HAP-1 (cell line): Measurements from ENCODE around the gene MESD.

Source experiments
- DNase-seq, 2 experiments: peaks; one replicate each; pipeline ENCODE4 v3.0.0-alpha.2; 2016 to 2020; ENCODE audit warnings: low spot score in 2 of 2
- H3K27me3 ChIP-seq: fragments of 250-450 bp; sonication (Bioruptor Pico); 2 replicates; pipeline ENCODE4 v1.5.1; 2020; ENCODE audit warnings: low read depth, mild to moderate bottlenecking, moderate library complexity
- H3K36me3 ChIP-seq: fragments of 250-450 bp; sonication (Bioruptor Pico); replicated peaks from 2 replicates; pipeline ENCODE4 v1.5.1; 2020; ENCODE audit warnings: mild to moderate bottlenecking
- H3K4me1 ChIP-seq: fragments of 250-450 bp; sonication (Bioruptor Pico); 2 replicates; pipeline ENCODE4 v1.5.1; 2020; ENCODE audit warnings: mild to moderate bottlenecking
- H3K4me3 ChIP-seq: fragments of 250-450 bp; sonication (Bioruptor Pico); 2 replicates; pipeline ENCODE4 v1.5.1; 2020; ENCODE audit warnings: mild to moderate bottlenecking, moderate library complexity
- H3K9me3 ChIP-seq: fragments of 250-450 bp; sonication (Bioruptor Pico); 2 replicates; pipeline ENCODE4 v1.5.1; 2020; ENCODE audit warnings: mild to moderate bottlenecking, moderate library complexity
- in situ Hi-C: fragments of 300-500 bp; cut with MboI; formaldehyde crosslinking; loops from 3 replicates; pipeline ENCODE4 v1.14.3; 2020; ENCODE audit warnings: low sequenced_read_pairs, inconsistent platforms, mixed read lengths

The MESD gene

GRCh38 chr15:80929225-80929624 lies 60.4 kb downstream of the MESD start:
- DNase-seq, result no peak
- H3K27me3 ChIP-seq, result no peaks in the 10 kb centered on the region
- H3K4me3 ChIP-seq, result no peak overlapping the region
- in situ Hi-C loops, result no loop called here
- no peaks in the 10 kb centered on the region for H3K4me1 ChIP-seq
- no peaks in the 10 kb centered on the region for H3K9me3 ChIP-seq
- H3K36me3 ChIP-seq, result no peaks in the 10 kb centered on the region

DNA sequence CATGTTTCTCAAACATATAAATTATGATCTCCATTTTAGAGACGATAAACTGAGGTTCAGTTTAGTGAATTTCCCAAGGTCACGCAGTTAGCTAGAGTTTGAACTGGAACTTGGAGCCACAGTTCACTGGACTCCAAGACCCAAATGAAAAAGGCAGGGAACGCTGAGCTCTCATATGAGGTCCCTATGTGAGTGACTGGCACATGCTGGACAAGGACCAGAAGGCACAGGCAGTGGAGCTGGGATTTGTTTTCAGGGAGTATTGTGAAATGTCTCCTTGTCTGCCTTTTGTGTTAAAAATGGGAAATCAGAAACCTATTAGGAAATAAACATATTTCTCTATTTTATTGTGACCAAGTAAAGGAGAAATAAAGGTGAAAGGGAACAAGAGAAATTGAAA lies 63.5 kb downstream of the MESD start:
- H3K4me3 ChIP-seq, result no peak overlapping the region
- no peaks in the 10 kb centered on the region for H3K4me1 ChIP-seq
- no peaks in the 10 kb centered on the region for H3K36me3 ChIP-seq
- in situ Hi-C loops, result no loop called here
- no peaks in the 10 kb centered on the region for H3K9me3 ChIP-seq
- H3K27me3 ChIP-seq, result no peaks in the 10 kb centered on the region
- DNase-seq, result no peak

- in situ Hi-C loops, result no loop called here
- Histone ChIP-seq H3K4me1 (no peaks in the 10 kb centered on the region), H3K27me3 (no peaks in the 10 kb centered on the region), H3K4me3 (no peak overlapping the region), H3K36me3 (no peaks in the 10 kb centered on the region), H3K9me3 (no peaks in the 10 kb centered on the region)
- DNase-seq, result no peak
These were observed 64.0 kb downstream of the MESD start for GRCh38 chr15:80925597-80926059.

DNA sequence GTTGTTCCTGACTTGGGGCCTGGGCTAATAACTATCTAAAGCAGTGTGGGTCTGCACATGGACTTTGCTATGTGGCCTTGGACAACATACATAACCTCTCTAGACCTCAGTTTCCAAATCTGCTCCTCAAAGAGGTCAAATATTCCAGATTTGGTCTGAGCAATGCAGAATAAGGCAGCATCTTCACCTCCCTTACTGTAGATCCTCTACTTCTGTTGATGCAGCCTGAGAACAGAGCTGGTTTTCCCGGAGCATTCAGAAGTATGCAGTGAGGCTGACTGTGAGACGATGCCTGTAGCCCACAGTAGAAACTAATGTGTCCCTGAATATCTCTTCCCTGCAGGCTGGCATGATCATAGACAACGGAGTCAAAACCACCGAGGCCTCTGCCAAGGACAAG lies 65.3 kb downstream of the MESD start:
- no peaks in the 10 kb centered on the region for H3K4me1 ChIP-seq
- no peak for DNase-seq
- H3K9me3 ChIP-seq, result no peaks in the 10 kb centered on the region
- no peak overlapping the region for H3K4me3 ChIP-seq
- no peaks in the 10 kb centered on the region for H3K36me3 ChIP-seq
- H3K27me3 ChIP-seq, result no peaks in the 10 kb centered on the region; the same call in 1 of the 2 replicates
- in situ Hi-C loops, result no loop called here

DNA sequence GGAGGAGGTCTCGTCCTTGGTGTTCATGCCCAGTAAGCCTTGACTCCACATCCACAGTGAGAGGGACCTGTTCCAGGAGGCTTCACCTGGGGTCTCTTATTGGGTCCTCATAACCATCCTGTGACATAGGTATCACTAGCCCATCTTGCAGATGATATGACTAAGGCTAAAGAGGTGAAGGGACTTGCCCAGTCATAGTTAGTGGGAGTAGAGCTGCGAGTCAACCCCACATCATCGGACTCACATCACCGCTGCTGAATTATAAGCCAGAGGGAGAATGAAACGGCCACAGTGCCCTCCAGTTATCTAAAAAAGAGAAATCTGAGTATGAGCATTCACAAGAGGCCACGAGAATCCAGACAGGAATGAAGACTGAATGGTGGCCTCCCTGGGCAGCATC lies 66.0 kb downstream of the MESD start:
- Histone ChIP-seq H3K36me3 (no peaks in the 10 kb centered on the region), H3K4me3 (no peak overlapping the region), H3K4me1 (no peaks in the 10 kb centered on the region), H3K27me3 (no peaks in the 10 kb centered on the region; the same call in 1 of the 2 replicates), H3K9me3 (no peaks in the 10 kb centered on the region)
- no peak for DNase-seq
- in situ Hi-C loops, result no loop called here

GRCh38 chr15:80921736-80922410 lies 67.7 kb downstream of the MESD start:
- Histone ChIP-seq H3K36me3 (no peaks in the 10 kb centered on the region), H3K27me3 (peaks cover 3% of the 10 kb centered on the region; the same call in 1 of the 2 replicates), H3K4me3 (no peak overlapping the region), H3K4me1 (no peaks in the 10 kb centered on the region), H3K9me3 (no peaks in the 10 kb centered on the region)
- in situ Hi-C loops, result no loop called here
- no peak for DNase-seq

DNA sequence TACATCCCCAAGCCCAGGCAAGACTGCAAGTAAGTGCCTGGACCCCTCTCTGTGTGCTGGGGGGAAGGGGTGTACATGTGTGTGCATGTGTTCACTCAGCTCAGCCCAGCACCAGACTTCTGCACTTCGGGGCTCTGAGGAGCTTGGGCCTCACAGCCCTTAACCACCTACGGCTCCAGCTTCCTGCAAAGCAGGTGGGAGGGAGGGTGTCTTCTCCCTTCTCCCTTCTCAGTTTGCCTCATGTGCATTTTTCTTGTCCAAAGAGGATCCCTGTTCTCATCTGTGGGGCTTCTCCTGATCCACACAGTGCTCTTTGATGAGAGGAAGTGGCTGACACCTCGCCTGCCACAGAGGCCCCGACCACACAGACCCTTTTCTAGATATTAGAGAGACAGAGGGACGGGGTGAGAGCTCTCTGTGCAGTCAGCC lies 69.3 kb downstream of the MESD start:
- Histone ChIP-seq H3K27me3 (peaks cover 11% of the 10 kb centered on the region), H3K4me1 (no peaks in the 10 kb centered on the region), H3K4me3 (no peak overlapping the region), H3K9me3 (no peaks in the 10 kb centered on the region), H3K36me3 (no peaks in the 10 kb centered on the region)
- DNase-seq, result no peak
- in situ Hi-C loops, result no loop called here

GRCh38 chr15:80918196-80918783 lies 71.3 kb downstream of the MESD start:
- no peak for DNase-seq
- no peaks in the 10 kb centered on the region for H3K4me1 ChIP-seq
- no peaks in the 10 kb centered on the region for H3K36me3 ChIP-seq
- H3K9me3 ChIP-seq, result no peaks in the 10 kb centered on the region
- no peak overlapping the region for H3K4me3 ChIP-seq
- peaks cover 17% of the 10 kb centered on the region for H3K27me3 ChIP-seq
- in situ Hi-C loops, result no loop called here

DNA sequence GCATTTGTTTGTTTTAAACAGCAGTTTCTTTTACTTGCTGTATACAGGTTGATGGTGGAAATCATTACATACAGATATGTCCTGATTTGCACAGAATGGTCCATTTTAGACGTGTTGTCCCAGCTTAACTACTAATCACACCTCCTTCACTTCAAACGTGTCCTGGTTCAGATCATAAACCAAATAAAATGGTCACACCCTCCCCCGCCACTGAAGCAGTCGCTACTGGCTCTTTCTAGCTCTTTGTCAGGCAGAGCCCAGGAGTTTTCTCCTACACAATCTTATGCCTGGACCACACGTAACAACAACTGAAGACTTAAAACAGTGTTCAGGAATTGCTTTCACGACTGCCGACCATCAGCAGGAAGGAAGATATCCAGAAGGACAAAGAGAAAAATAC lies 73.6 kb downstream of the MESD start:
- Histone ChIP-seq H3K27me3 (peaks cover 17% of the 10 kb centered on the region), H3K4me3 (no peak overlapping the region), H3K4me1 (no peaks in the 10 kb centered on the region), H3K36me3 (no peaks in the 10 kb centered on the region), H3K9me3 (no peaks in the 10 kb centered on the region)
- no peak for DNase-seq
- in situ Hi-C loops, result no loop called here

- H3K36me3 ChIP-seq, result no peaks in the 10 kb centered on the region
- no peak for DNase-seq
- in situ Hi-C loops, result no loop called here
These were observed 74.1 kb downstream of the MESD start for GRCh38 chr15:80915472-80915871.

DNA sequence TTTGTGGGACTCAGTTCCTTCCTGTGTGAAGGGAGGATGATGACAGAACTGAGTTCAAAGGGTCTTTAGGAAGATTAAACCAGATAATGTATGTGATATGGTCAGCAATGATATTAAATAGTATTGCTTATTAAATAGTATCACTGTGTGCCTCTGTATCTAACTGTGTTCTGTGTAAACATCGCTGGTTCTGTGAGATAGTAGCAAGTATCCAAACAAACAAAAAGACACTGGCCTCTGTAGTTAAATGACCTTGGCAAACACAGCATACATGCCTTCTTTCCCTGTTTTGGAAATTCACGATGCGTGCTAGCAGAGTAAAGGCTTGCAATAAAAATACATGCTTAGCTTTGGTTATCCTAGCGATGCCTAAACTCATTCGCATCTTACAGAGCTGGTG lies 76.1 kb downstream of the MESD start:
- no peaks in the 10 kb centered on the region for H3K4me1 ChIP-seq
- DNase-seq, result no peak
- no peaks in the 10 kb centered on the region for H3K9me3 ChIP-seq
- in situ Hi-C loops, result no loop called here
- no peak overlapping the region for H3K4me3 ChIP-seq
- peaks cover 20% of the 10 kb centered on the region for H3K27me3 ChIP-seq
- no peaks in the 10 kb centered on the region for H3K36me3 ChIP-seq

More at GRCh38 chr15:80915472-80915871, 74.1 kb downstream of the MESD start:
- peaks cover 17% of the 10 kb centered on the region for H3K27me3 ChIP-seq
- no peaks in the 10 kb centered on the region for H3K9me3 ChIP-seq
- no peak overlapping the region for H3K4me3 ChIP-seq
- H3K4me1 ChIP-seq, result no peaks in the 10 kb centered on the region

DNA sequence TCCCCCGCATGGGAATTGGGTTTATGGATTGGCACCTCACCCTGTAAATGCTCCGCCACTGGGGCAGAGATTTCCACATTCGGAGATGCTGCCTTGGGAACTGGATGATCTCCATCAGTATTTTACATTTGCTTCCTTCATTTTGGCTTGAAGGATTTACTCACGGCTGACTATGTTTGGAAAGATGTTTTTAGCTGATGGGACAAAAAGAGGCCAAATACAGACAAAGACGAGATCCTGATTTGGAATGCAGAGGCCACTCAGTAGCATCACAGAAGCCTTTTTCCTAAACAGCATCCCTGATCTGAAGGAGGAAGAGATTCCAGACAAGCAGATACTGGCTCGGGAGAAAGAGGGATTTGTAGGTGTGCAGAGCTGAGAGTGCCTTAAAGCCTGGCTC lies 76.9 kb downstream of the MESD start:
- Histone ChIP-seq H3K4me3 (no peak overlapping the region), H3K27me3 (peaks cover 20% of the 10 kb centered on the region), H3K4me1 (no peaks in the 10 kb centered on the region), H3K9me3 (no peaks in the 10 kb centered on the region; the same call in 1 of the 2 replicates), H3K36me3 (no peaks in the 10 kb centered on the region)
- in situ Hi-C loops, result no loop called here
- no peak for DNase-seq

DNA sequence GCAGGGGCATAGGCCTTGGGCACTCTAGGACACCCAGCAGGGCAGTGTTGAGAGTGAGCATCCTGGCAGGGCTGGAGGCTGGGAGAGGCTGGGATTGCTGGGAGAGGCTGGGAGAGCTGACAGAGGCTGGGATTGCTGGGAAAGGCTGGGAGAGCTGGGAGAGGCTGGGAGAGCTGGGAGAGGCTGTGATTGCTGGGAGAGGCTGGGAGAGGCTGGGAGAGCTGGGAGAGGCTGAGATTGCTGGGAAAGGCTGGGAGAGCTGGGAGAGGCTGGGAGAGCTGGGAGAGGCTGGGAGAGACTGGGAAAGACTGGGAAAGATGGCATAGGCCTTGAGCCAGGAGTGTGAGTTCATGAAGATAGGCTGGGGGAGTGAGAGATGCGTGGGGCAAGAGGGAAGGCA lies 77.8 kb downstream of the MESD start:
- Histone ChIP-seq H3K27me3 (peaks cover 16% of the 10 kb centered on the region), H3K36me3 (no peaks in the 10 kb centered on the region), H3K4me3 (no peak overlapping the region), H3K4me1 (no peaks in the 10 kb centered on the region), H3K9me3 (peaks cover 2% of the 10 kb centered on the region; the same call in 1 of the 2 replicates)
- in situ Hi-C loops, result no loop called here
- no peak for DNase-seq

- DNase-seq, result no peak
- no peak overlapping the region for H3K4me3 ChIP-seq
- no peaks in the 10 kb centered on the region for H3K4me1 ChIP-seq
- peaks cover 3% of the 10 kb centered on the region for H3K27me3 ChIP-seq
- peaks cover 2% of the 10 kb centered on the region for H3K9me3 ChIP-seq
- in situ Hi-C loops, result no loop called here
- no peaks in the 10 kb centered on the region for H3K36me3 ChIP-seq
These were observed 83.4 kb downstream of the MESD start for GRCh38 chr15:80906159-80906766.
